IPS-11a (cell line): ENCODE data around the gene ATXN7L1.

Source experiments
- H3K4me3 ChIP-seq: one replicate; pipeline ENCODE4 v1.5.1; 2013; ENCODE audit warnings: low read depth, low read length, control low read depth

Gene ATXN7L1

DNA sequence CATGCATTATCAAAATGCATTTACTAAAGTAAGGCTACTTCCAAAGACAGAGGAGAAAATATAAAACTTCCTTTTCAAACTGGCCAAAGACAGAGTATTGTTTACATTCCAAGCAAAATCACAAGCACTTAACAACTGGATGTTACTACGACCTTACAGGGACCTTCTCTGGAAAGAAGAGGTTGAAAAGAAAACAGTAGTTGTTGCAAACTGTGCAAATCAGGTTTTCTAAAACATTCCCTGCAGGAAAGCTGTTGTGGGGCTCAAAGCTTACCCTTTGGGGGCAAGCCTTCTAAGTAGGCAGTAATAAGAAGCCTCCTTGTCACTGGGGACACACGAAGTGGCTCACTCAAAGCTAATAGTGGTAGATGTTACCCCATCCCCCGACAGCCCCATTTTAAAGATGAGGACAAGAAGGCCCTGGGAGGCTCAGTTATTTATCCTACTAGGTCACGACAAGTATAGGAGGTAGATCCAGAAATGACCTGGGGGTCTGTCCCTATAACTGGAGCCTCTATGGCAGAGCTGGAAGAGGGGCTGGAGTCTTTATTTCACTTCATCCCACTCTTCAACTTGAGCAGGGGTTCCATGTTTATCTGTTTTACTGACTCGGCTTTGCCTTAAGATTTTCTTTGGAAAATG lies 46.6 kb downstream of the ATXN7L1 start:
- H3K4me3 ChIP-seq, result no peak overlapping the region

DNA sequence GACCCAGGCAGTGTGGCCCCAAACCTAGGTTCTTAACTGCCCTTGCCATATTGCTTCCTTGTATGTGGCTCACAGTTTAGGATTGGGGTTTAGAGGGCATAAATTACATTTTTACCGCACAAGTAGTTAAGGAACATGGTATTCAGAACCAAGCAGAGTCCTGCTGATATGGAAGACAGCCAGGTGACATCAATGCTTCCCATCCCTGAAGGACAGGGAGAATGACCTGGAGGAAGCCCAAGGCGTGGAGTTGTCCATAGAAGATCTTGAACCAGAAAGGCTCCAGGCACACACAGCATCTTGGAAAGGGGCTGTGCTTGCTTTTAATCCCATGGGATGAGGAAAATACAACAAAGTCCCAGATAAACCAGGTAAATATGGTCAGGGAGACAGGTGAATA lies 48.3 kb downstream of the ATXN7L1 start:
- H3K4me3 ChIP-seq, result no peak overlapping the region

DNA sequence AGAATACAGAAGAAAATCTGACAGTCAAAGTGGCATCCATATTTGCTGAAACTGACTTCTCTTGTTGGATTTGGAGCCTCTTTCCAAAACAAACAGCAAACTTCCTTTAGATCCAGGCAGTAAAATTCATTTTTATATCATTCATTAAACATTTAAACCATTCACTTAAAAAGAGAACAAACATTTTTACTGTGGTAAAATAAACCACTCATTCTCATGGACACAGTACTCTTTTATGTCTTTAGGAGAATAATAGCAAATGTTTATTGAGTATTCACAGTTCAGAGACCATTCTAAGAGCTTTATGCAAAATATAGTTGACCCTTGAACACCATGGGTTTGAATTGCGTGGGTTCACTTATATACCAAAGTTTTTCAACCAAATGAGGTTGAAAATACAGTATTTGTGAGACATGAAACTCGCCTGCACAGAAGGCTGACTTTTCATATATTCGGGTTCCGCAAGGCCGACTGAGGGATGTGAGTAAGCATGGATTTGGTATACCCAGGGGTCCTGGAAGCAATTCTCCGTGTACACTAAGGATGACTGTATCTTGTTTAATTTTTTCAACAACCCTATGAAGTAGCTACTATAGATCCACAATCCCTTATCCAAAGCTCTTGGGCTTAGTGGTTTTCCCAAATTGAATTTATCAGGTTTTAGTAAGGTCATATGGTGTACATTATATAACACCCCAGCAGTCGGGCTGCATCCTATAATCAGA lies 49.1 kb downstream of the ATXN7L1 start:
- no peak overlapping the region for H3K4me3 ChIP-seq

DNA sequence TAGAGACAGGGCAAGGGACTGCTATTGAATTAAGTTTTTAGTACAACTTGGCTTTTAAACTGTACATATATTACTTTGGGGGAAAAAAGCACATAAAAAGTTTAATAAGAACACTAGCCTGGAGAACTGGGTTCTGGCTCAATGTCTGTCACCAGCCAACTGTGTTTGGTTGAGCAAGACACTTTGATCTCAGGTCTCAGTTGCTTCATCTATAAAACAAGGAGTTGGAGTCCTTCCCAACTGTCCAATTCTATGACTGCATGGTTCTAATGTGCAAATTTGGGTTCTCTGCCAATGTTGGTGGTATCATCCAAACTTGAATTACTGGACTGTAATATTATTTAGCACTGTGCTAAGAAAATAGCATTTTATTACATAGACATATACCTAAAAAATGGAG lies 50.3 kb downstream of the ATXN7L1 start:
- H3K4me3 ChIP-seq, result no peak overlapping the region

DNA sequence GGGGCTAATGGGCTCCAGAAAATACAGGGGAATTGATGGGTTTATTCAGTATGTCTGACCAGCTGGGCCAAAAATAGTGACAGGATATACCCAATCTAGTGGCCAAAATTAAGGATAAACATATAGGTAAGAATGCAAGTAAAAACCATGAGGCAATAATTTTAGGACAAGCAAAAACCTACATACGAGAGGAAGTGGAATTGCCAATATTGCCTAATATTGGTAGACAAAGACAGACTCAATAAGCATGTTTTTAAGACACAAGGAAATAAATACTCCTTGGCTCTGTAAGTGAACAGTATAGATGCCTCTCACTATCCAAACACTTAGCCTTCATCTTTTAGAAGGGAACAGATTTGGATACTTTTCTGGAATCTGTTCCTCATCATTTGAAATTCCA lies 51.0 kb downstream of the ATXN7L1 start:
- H3K4me3 ChIP-seq, result no peak overlapping the region

DNA sequence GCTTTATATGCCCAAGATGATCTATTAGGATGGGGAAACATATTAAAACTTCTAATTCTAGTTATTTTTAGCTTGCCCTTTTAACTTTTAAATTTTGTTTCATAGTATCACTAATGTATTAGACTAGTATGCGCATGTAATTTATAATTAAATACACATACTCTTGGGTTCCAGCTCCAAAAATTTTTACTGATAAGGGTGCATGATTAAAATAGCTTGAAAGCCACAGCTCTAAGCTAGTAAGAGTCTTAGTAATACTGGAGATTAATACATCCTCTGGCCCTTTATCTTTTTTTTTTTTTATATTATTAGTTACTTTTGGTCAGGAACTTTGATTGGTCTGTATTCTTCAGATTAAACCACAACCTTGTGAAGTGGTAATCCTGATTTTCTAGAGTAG lies 53.6 kb downstream of the ATXN7L1 start:
- H3K4me3 ChIP-seq, result no peak overlapping the region

DNA sequence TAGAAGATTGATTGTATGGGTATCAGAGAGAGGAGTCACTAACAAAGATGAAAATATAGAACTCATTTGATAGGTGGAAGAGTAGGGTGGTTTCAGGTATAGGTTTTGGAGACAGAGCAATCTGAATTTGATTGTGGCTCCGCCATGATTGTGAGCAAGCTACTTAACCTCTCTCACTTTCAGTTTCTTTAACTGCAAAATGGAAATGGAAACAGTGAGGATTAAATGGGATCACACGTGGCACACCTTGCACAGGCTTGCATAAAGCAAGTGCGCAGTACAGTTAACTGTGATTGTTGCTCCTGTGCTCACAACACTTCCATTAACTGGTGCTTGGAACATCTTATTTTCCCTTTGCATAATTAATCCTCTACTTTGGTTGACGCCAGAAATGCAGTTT lies 54.9 kb downstream of the ATXN7L1 start:
- H3K4me3 ChIP-seq, result no peak overlapping the region

DNA sequence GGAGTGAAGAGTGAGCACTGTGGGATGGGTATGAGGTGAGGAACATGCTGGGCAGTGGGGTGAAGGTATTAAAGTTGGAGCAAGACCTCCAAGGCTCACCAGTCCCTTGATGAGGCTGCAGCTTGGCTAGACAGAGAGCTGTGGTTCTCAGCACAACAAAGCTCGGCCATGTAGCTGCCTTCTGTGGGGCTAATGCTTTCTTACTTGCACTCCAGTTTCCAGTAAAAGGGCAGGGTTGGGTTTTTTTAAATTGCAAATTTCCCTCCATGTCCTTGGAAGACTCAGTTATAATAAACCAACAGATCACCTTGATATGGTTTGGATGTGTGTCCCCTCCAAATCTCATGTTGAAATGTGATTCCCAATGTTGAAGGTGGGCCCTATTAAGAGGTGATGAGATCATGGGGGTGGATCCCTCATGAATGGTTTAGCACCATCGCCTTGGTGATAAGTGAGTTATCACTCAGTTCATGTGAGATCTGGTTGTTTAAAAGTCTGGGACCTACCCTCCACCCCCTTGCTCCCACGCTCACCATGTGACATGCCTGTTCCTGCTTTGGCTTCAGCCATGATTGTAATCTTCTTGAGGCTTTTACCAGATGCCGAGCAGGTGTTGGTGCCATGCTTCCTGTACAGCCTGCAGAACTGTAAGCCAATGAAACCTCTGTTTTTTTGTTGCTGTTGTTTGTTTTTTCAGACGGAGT lies 55.9 kb downstream of the ATXN7L1 start:
- H3K4me3 ChIP-seq, result no peak overlapping the region

DNA sequence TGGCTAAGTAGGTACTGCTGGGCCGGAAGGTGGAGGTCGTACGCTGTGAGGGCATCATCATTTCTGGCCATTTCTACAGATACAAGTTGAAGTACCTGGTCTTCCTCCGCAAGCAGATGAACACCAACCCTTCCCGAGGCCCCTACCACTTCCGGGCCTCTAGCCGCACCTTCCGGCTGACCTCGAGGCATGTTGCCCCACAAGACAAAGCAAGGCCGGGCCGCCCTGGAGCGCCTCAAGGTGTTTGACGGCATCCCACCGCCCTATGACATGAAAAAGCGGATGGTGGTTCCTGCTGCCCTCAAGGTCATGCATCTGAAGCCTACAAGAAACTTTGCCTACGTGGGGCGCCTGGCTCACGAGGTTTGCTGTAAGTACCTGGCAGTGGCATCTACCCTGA lies 56.8 kb downstream of the ATXN7L1 start:
- H3K4me3 ChIP-seq, result no peak overlapping the region

DNA sequence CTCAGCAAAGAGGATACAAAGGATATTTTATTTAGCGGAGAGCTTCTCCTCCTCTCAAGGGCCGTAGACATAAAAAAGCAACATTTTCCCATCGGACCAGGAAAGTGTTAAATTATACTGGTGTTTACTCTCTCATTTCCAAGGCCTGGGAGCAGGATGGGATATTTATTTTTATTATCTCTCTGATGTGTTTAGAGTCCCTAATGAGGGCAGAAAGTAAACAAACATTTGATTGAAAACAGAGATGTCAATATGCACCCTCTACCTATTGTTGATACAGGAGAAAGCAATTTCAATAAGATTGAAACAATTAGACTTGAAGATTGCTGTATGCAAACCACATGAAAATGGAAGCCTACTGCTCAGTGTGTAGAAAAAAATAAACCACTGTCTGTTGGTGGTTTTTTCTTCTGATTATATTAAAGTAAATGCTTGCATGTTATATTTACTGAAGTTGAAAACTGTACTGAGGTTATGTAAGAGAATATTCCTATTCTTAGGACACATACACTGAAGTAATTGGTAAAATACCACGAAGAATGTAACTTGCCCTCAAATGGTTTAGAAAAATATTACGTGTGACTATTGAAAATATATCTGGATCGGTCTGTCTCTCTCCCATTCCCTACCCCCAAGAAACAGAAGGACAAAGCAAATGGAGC lies 59.3 kb downstream of the ATXN7L1 start:
- no peak overlapping the region for H3K4me3 ChIP-seq

DNA sequence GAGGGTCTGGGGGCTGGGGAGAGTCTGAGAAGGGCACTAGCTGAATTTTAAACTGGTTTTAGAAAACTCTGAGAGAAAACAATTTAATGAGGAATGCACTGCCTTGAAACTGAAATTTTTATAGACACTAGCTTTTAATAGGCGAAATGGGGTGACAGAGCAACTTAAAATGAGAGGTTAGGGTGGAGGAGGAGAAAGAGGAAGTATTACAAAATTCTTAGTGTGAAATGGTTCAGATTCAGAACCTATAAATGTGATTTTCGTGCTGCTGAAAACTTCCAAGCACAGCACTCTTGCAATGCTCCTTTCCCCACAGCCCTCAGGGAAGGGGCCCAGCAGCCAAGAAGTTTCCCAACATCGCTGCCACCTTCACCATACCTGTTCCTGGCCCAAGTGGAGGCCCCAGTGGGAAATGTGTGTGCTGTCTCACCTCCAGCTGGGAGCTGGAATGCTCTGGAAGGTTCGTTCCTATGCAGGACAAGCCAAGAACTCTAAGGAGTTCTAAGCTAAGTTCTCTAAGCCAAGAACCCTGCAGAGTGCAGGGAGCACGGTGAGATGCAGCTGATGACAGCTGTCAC lies 60.0 kb downstream of the ATXN7L1 start:
- H3K4me3 ChIP-seq, result no peak overlapping the region

DNA sequence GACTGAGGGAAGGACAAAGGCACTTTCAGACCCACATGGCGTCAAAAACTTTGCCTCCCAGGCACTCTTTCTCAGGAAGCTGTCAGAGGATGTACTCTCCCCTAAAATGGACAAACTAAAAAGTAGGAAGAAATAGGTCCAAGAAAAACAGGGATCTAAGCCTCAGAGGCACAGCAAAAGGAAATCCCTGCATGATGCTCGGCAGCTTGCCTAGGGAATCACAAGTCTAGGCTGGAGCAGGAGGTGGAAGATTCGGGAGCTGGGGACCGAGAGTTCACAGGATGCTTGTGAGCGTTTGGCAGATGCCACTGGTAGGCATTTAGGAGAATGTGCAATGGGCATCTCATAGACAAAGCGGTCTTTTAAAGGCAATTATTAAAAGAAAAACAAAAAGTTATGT lies 60.8 kb downstream of the ATXN7L1 start:
- H3K4me3 ChIP-seq, result no peak overlapping the region

DNA sequence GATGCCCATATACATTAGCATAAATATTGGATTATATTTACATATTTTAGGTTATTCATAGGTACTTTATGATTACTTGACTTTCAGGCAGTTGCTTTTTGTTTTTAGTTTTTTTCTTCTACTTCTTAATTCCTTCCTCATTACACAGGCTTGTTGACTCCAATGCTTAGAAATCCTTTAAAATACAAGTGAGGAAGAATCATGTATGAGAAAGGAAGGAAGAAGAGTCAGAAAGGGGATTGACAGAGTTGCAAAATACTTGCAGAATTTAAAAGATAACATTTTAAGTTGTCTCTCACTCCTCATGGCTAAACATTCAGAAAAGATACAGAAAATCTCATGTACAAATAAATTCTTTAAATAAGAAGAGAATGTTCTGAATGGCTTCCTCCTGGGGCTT lies 61.9 kb downstream of the ATXN7L1 start:
- no peak overlapping the region for H3K4me3 ChIP-seq

DNA sequence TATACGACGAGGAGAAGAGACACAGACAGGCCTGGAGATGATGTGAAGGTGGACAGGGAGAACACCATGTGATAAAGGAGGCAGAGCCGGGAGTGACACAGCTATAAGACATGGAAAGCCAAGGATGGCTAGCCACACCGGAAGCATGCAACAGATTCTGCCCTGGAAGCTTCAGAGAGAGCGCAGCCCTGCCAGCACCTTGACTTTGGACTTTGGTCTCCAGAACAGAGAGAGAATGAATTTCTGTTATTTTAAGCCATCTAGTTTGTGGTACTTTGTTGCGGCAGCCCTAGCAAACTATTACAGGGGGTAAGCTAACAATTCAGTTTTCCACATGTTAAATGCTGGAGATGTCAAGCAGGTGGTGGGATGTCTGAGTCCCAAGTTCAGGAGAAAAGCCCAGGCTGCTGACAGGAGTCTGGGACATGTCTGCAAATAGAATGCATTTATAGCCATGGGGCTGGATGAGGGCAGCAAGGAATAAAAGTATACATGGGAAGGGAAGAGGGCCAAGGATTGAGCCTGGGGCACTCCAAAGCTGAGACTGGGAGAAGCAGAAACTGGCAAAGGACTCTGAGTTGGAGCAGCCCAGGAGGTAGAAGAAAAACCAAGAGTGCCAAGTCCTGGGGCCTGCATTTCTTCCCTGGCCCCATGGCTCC lies 65.1 kb downstream of the ATXN7L1 start:
- no peak overlapping the region for H3K4me3 ChIP-seq

DNA sequence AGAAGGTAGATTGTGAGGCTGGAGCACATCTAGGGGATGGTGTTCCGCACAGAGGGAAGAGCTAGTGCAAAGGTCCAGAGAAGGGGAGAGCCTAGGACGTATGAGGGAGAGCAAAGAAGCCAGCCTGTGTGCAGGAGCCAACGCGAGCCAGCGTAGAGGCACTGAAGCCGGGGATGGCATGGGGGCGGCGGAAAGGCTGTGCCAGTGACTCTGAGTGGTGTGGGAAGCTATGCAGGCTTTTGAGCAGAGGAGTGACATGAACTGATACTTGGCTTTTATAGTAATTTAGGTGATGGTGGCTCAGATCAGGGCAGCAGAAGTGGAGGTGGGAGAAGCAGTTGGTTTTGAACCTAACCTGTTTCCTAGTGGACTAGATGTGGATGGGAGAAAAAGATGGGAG lies 65.8 kb downstream of the ATXN7L1 start:
- no peak overlapping the region for H3K4me3 ChIP-seq

DNA sequence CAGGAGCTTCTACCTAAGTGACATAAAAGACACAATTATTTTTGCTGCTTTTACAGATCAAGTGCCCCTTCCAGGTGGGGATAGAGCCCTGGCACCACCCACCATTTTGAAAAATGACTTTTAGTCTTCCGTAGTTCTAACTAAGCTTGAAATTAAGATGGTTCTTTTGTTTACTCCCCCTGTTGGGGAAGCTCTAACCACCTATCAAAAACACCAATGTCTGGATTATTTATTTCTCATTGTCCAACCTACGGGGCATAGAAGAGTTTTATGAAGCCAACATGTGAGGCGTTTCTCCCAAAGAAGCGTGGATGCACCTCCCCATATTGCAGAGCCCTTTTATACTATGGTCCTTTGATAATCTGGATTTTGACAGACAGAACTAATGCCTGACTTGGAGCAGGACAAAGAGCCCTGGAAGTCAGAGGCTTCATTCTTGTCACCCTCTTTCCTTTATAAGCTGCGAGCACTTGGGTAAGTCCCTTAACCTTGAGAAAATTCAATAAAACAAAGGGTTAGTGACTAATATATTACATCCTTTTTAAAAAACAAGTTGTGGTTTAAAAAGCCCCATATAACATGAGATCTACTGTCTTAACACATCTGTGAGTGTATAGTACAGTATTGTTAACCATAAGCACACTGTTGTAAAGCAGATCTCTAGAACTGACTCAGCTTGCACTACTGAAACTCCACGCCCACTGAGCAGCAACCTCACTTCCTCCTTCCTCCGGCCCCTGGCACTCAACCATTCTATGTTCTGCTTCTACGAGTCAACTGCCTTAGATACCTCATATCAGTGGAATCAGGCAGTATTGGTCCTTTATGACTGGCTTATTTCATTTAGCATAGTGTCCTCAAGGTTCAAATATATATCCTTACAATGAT lies 67.5 kb downstream of the ATXN7L1 start:
- H3K4me3 ChIP-seq, result no peak overlapping the region

DNA sequence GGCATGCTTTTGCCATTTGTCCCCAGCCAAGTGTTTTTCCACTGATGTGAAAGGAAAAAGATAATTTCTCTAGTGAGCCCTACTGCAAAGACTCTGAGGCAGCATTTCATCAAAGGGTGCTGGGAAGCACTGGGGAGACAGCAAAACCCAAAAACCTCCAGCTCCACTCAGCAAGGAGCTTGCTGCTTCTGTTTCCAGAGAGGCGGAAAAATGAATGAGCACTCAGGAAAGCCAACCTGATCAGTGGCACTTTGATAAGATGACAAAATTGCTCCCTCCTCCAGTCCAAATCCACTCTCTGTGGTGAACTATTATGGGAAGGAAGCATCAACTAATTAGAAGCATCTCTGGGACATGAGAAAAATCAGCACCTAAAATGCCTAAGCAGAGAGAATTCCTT lies 68.2 kb downstream of the ATXN7L1 start:
- no peak overlapping the region for H3K4me3 ChIP-seq

DNA sequence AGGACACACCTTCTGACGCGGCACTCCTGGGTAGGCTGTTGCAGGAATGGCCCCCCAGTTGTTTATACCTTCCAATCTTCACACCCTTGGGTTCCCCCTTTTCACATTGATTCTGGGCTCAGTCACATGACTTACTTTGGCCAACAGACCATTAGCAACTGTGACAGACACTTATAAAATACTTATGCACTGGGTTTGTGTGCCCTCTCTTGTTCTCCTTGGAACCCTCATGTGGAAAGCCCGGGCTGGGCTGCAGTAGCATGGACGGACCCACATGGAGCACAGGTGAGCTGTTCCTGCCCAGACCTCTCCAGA lies 69.0 kb downstream of the ATXN7L1 start:
- H3K4me3 ChIP-seq, result no peak overlapping the region

DNA sequence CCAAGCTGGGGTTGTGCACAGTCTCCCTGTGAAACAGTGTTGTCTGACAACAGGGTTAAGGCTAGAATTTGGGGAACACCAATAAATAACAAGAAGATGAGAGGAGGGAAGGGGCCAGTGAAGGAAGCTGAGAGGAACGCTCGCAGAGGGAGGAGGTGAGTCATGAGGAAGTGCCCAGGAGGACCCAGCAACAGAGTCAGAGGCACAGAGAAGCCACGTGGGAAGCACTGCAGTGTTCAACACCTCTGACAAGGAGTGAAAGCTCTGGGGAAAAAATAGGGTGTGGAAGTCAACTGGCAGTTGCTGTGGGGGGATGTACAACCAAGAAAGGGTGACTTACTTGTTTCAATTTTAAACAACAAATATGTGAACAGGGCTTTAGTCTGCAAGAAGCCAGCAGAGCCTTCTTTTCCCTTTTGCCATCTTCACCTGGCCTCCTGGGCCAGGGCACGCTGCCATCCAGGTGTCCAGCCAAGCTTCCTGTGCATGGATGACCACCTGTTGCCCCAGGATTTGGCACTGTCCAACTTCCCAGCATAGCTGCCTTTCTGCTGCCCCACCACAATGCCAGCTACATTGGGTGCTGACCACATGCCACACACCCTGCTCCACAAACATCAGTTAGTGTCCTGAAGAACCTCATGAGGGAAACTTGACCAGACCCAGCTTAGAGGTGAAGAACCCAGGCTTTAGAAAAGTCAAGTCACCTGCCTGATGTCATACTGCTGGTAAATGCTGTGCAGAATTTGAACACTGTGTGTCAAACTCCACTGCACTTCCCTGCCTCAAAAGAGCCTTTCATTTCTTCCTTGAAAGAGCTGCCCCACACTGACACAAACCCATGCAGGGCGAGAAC lies 69.6 kb downstream of the ATXN7L1 start:
- no peak overlapping the region for H3K4me3 ChIP-seq
